GM18909 (cell line): ENCODE results near the gene CNOT4.
"Not testable (repeated sequence)": the region's sequence is repeated elsewhere in the genome, so short reads cannot be mapped to it uniquely, and the experiment has no call there.

Source experiments
- ATAC-seq: cut with Tn5 transposase; IDR thresholded peaks from one replicate; pipeline ENCODE4 v1.9.1; 2021; ENCODE audit warnings: mild to moderate bottlenecking; ENCODE audit not compliant: unreplicated experiment, poor library complexity

Gene CNOT4

DNA sequence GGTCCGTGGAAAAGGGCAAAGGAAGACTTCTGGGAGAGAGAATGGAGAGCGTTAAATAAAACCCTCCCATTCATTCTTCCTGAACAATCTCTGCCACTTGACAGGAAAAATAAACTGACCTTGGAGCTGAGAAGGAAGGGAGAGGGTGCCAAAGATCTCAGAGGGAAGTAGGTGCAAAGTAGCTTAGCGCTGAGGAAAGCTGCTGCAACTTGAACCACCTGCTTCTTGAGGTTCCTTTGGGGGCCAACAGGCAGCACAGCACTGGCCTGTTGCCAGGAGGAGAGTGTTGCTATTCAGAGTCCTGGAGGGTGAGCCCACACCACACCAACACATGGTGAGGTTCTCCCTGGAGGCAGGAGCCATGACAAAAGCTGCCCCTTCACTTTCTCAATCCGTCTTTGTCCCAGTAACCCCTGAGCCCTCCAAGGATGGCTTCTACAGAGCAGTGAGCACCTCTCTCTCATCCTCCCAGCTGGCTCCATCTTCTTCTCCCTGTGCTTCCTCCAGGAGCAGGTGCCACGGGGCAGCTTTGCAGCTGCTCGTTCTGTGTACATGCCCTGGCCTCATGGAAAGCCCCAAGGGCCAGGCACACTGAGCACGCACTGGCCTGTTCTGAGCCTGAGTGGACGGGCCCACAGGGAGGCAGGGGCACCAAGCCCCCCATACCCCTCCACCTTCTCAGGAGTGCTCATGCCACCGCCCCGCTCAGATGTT, 174.9 kb downstream of the CNOT4 start:
- ATAC-seq = no peak

DNA sequence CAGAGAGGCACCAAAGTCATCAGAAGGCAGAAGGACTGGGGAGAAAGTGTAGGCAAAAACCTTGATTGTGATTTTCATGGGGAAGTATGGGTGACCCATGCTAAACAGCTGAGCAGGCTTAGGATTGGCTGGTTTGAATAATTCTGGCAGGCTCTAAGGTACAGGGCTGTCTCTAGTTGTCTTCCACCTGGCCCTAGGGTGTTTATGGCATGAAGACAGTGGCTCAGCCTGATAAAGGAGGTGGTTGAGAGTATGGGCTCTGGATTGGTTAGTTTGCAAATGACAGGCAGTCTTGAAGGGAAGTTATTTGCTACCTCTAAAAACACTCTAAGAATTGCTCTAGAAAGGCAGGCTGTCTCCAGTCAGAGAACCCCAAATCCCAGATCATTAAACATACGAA, 176.0 kb downstream of the CNOT4 start:
- no peak for ATAC-seq

DNA sequence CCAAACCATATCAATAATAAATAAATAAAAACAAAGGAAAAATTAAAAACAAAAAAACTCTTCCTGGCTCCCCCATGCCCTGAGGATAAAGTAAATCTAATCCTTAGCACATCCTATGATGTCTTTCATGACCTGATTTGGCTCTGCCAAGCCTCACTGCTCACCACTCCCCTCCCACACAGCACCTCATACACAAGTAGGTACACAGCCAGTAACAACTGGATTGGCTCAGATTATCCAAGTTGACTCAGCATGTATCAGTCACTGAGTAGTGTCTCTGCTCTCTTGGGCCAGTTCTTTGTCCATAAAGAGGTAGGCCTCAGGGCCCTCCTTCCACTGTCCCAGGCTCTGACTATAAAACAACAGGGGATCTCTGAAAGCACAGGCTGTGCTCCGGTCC, 176.7 kb downstream of the CNOT4 start:
- ATAC-seq = no peak

DNA sequence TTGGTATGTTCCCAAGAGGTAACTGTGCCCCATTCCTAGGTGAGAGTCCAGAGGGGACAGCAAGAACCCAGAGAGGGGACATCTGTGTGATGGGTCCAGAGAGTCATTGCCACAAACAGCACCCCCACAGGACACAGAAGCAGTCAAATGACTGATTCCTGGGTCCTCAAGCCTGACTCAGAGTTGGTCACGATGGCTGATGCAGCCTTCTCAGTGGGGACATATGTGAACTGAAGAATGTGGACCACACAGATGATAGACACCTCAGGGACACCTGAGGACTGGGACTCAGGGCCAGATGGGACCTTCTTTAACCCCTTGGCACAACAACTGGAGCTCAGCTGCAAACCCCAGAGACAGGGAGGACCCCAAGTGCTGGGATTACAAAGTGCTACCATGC, 179.8 kb downstream of the CNOT4 start:
- no peak for ATAC-seq

DNA sequence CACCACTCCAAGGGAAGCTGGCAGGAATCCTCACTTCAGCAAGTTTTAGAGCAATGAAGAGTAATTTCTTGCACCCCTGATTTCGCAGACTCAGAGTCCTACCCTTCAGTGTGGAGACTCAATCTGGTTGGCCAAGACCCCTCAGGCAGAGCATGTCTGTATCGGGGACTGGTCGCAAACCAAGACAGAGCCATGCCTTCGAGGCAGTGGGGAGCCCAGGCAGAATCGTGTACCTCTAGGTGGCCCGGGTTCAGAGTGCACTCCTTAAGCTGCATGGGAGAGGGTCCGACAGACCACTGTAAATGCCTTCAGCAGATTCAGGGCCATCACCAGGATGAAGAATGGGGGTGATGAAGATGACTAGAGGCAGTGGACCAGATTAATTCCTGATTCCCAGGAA, 181.4 kb downstream of the CNOT4 start:
- no peak for ATAC-seq

DNA sequence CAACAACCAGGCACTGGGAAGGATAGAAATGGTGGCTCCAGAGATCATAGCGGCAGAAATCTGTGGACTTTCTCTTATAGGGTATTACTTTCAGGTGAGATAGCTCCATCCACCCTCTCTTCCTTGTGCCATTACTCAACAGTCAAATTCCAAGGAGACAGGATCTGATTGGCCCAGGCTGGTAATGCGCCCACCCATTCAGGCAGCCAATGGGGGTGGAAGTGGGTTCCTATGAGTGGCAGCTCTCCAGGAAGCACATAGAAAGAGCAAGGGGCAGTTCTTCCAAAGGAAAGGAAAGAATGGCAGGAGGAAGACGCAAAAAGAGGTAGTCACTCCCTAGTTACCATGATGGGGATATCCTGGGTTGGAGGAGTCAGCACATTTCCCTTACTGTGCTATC, 181.8 kb downstream of the CNOT4 start:
- ATAC-seq = no peak

DNA sequence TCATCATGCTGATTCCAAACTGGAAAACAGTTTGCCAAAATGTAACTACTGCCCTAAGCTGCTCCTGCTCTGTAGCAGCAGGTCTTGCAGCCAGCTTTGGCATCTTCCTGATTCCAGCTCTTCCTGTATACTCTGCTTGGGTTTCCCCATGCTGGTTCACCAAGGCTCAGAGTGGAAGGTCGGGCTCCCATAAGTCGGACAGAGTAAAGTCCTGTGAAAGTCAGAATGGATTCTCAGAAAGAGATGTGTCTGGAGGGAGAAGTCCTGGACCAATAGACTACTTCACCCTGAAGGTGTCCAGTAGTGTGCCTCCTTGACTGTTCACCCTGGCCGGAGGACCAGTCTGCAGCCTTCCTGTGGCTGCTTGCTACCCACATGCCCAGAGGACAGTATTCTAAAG, 182.4 kb downstream of the CNOT4 start:
- no peak for ATAC-seq

DNA sequence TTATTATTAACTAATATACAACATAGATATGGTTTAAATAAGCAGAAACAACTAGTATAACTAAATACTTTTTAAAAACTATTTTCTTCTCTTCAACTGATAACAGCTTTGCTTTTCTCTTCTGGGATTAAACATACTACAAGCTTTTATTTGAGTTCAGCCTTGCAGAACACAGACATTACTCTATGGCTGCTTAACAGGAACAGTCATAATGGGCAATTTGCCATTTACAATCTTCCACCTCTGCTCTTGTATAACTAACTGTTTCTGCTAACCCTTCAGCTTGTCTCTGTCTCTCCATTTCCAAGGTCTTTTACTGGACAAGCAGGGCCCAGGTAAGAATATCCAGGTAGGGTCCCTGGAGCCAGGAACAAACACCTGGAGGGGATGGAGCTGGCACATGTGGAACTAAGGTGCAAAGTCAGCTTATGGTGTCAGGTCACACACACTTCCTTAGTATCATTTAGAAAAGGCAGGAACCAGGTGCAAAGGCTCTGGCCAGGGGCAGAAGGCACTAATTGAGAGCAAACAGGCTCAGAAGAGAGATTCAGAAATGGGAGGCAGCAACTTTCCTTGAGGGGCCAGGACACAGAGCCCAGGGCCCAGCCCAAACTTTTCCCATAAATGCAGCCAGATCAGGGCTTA, 183.1 kb downstream of the CNOT4 start:
- no peak for ATAC-seq

DNA sequence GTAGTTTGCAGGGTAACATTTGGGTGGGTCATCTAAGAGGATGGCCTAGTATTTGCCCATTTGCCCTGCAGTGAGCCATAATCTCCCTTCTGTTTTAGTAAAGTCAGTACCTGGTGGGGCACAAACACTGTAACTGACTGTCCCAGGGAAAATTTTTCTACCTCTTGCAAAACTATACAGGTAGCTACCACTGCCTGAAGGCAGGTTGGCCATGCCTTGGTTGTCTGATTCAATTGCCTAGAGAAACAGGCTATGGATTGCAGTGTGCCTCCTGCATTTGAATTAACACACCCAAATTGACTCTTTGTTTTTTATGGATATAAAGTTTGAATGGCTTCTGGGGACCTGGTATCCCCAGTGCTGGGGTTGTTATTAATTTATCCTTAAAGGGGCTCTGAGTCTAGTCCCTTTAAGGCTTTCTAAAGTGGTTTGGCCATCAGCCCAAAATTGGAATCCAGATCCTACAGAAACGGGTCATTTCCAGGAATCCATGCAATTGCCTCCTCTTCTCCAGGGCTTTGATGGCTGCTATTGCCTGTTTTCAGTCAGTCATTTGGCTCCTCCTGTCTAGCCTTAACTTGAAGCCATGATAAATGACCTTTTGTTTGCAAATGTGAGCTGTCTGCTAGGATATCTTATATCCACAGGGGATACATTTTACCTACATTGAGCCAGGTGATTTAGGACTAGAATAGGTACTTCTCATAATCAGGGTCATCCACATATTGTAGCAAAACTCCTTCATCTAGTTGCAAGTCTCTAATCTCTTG, 187.1 kb downstream of the CNOT4 start:
- ATAC-seq = no peak

DNA sequence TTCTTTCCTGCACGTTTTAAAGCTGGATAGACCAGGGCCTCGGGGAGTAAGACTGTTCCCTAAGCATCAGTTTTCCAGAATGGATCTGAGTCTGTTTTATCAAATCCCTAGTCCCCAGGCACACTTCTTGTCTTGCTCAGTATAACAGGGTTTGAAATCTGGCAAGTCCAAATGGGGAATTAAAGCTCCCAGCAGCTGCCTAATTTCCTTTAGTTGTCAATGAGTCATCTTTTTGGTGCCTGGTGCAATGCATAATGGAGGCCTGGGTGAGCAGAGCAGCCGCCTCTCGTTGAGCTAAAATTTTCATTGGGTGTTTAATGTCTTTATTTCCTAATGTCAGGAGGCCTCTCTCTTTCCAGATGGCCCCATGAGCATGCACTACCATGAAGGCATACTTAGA, 188.3 kb downstream of the CNOT4 start:
- ATAC-seq = no peak

DNA sequence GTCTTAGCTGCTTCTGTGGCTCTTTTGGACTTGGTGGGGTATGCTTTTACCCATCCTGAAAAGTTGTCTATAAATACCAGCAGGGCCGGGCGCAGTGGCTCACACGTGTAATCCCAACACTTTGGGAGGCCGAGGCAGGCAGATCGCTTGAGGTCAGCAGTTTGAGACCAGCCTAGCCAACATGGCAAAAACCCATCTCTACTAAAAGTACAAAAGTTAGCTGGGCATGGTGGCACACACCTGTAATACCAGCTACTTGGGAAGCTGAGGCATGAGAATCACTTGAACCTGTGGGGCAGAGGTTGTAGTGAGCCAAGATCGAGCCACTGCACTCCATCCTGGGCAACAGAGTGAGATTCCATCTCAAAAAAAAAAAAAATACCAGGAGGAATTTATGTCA, 188.9 kb downstream of the CNOT4 start:
- ATAC-seq = not testable (repeated sequence)

DNA sequence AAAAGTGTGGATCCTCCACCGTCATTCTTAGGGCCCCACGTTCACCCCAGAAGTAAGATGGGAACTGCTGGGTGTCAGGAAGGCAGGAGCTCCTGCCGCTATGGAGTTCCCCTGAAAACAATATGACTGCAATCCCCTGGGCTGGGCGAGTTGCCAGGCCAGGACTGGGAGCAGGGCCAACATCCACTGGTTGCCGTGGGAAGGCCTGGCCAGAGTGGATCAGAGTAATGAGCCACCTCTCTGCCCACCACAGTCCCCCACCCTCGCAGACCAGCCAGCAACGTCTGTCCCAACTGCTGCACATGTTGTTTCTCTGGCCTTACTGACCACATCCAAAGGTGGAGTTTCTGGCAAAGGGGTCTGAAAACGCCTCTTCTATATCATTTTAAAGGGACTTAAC, 189.6 kb downstream of the CNOT4 start:
- no peak for ATAC-seq

DNA sequence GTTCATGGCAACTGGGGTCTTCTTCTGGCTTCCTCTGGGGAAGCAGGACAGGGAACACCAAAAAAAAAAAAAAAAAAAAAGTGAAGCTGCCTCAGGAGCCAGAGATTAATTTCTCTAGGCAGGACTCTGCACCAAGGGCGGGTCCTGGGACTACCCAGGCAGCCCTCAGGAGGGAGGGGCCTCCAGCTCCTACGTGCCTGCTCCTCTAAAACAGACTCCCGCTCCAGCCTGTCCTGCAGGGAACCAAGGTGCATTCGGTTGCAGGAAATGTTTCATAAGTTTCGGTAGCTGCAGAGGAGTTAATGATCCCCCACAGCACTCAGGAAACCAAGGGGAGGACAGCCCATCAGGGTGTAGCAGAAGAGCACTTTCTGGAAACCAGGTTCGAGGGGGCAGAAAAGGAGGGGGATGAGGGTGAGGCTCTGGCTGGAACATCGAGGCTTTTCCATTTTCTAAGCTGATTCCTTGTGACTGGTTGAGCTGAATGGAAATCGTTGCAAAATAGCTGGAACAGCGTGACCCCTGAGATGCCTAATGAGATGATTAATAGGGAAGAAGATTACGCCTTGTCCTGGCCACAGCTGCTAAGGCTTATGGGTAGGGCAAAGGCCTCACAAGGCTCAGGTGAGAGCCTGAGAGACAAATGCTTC, 192.1 kb downstream of the CNOT4 start:
- ATAC-seq = no peak

DNA sequence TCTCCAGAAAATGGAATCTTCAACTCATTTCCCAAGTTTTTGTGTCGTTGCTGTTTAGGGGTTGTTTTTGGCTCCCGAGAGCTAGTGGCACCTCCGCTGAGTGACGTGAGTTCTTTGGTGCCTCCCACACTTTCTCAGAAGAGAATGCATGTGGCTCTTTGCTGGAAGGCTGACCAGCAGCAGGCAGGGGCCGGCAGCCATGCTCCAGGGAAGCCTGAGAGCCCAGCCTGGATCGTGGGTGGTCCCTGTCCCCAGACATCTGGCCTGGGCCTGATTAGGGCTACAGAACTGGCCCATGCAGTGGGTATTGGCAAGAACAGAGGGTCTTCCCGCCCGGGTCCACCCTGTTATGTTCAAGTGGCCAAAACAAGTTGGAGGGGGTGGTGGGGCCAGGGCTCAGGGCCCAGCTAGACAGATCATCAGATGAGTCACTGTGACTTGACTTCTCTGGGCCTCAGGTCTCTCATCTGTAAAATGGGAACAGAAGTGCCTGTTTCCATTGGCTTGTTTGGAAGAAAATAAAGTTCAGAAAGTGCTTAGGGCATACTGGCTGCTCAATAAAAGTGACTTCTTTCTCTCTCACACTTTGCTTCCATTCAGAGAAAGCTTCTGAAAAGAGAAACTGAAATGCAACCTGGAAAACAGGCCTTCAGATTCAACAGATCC, 193.1 kb downstream of the CNOT4 start:
- no peak for ATAC-seq

DNA sequence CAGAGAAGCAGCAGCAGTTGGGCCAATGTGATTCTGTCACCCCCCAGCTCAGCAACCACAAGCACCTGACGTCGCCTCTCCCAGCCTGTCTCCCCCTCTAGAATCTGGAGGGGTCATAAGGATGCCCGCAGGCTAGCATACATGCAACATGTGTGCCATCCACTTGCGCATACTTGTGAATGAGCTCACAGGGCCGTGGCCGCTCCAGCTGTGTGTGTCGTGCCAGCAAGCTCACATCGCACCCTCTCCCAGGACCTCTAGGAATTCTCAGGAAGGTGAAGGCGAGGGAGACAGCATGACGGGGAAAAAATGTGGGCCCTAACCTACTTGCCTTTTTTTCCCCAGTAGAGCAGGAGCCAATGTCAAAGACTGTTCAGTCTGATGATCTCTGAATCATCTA, 195.9 kb downstream of the CNOT4 start:
- ATAC-seq = no peak
